ENCODE results near the gene FCHSD2.

FCHSD2 gene

GRCh38 chr11:73017024-73017751 is 124.9 kb downstream of the FCHSD2 start:
- DNase-seq, result no peak
- Mint-ChIP-seq H3K4me3 (no peak overlapping the region), H3K27me3 (no peaks in the 10 kb centered on the region), H3K27ac (no peak overlapping the region), H3K9me3 (no peaks in the 10 kb centered on the region), H3K36me3 (ENCODE audit: low read depth) (peaks cover 7% of the 10 kb centered on the region), H3K4me1 (no peaks in the 10 kb centered on the region)
- no peak for ATAC-seq

DNA sequence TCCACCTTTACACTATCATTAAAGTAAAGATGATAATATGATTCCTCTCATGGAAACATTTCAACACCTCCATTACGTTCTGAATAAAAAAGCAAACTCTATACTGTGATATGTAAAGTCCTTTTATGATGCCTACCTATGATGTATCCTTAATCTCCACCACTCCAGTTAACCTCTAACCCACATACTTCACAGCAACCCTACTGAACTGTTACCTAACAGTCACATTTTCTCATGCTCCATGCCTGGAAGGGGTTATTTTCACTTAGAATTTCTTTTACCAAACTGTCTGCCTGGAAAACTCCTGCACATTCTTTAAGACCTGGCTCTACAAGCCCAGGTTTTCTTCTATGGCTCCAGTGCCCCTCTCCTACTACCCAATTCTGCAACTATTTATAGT is 129.1 kb downstream of the FCHSD2 start:
- Mint-ChIP-seq H3K27ac (no peak overlapping the region), H3K4me3 (no peak overlapping the region), H3K9me3 (peaks cover 19% of the 10 kb centered on the region), H3K27me3 (no peaks in the 10 kb centered on the region), H3K36me3 (ENCODE audit: low read depth) (peaks cover 34% of the 10 kb centered on the region), H3K4me1 (no peaks in the 10 kb centered on the region)
- no peak for ATAC-seq
- DNase-seq, result no peak

DNA sequence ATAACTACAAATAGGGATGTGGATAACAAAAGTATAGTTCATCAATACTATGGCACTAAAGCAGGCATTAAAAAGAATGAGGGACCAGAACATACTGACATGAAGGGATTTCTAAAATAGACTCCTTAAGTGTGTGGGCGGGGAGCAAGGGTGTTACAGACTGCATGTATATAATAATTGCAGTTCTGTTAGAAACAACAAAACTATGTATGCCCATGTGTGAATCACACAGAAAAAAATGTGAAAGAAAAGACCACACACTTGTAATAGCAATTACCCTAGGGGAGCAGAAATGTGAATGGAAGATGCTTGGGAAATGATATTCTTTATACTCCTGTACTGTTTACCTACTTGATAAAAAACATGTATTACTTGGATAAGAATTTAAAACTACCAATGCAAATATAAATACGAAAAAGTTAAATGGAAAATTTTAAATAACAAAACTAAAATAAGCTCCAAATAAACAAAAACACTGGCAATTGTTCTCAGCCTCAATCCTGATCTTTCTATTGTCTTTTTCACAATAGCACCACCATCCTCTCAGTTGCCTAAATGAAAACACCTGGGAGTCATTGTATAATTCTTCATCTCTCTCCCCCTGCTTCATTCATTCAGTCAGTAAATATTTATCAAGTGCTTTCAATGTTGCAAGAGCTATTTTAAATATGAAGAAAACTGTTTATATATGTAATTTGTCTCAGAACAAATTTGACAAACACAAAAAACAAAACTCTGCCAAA is 129.8 kb downstream of the FCHSD2 start:
- ATAC-seq (no peak), DNase-seq (no peak)
- H3K27ac Mint-ChIP-seq, result no peak overlapping the region
- H3K4me1 Mint-ChIP-seq, result no peaks in the 10 kb centered on the region
- H3K36me3 Mint-ChIP-seq (ENCODE audit: low read depth), result peaks cover 36% of the 10 kb centered on the region
- H3K27me3 Mint-ChIP-seq, result no peaks in the 10 kb centered on the region
- H3K4me3 Mint-ChIP-seq, result no peak overlapping the region
- H3K9me3 Mint-ChIP-seq, result peaks cover 19% of the 10 kb centered on the region

DNA sequence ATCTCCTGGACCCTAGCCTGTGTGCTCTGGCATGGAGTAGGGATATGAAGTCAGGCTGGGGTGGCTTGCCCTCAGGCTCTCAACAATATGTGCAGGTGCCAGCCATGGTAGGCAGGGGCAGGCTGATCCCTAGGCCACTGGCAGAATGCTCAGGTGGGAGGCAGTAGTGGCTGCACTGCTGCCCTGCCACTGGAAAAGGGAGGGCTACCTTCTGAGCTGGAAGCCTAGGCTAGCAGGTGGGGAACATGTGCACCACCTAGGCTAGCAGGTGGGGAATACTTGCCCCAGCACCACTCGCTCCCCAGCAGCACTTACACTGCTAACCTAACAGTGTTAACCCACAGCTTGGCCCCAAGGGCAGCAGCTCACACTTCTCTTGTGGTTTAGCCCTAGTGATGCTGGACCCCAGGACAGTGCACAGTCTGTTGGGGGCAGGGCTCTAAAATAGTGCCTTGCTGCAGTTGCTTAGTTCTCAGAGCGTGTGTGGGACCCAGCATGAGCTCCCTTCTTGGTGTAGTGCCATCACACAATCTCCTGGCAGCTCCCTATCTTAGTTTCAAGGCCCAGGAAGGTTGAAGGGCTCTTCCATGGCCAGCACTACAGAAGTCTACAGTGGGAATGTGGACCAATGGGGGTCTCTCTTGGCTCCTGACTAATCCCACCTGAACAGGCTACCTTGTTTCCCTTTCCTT is 130.8 kb downstream of the FCHSD2 start:
- Mint-ChIP-seq H3K36me3 (ENCODE audit: low read depth) (peaks cover 39% of the 10 kb centered on the region), H3K27ac (no peak overlapping the region), H3K4me1 (no peaks in the 10 kb centered on the region), H3K9me3 (peaks cover 19% of the 10 kb centered on the region), H3K4me3 (no peak overlapping the region), H3K27me3 (no peaks in the 10 kb centered on the region)
- no peak for ATAC-seq
- no peak for DNase-seq

GRCh38 chr11:73009972-73010371 is 132.1 kb downstream of the FCHSD2 start:
- H3K4me1 Mint-ChIP-seq, result peaks cover 2% of the 10 kb centered on the region
- H3K27me3 Mint-ChIP-seq, result no peaks in the 10 kb centered on the region
- H3K27ac Mint-ChIP-seq, result no peak overlapping the region
- DNase-seq (no peak), ATAC-seq (no peak)
- peaks cover 39% of the 10 kb centered on the region for H3K36me3 Mint-ChIP-seq (ENCODE audit: low read depth)
- peaks cover 19% of the 10 kb centered on the region for H3K9me3 Mint-ChIP-seq
- no peak overlapping the region for H3K4me3 Mint-ChIP-seq

GRCh38 chr11:73004088-73004487 is 138.0 kb downstream of the FCHSD2 start:
- peaks cover 7% of the 10 kb centered on the region for H3K4me1 Mint-ChIP-seq
- H3K36me3 Mint-ChIP-seq (ENCODE audit: low read depth), result peaks cover 23% of the 10 kb centered on the region
- H3K4me3 Mint-ChIP-seq, result no peak overlapping the region
- no peak overlapping the region for H3K27ac Mint-ChIP-seq
- no peaks in the 10 kb centered on the region for H3K27me3 Mint-ChIP-seq
- H3K9me3 Mint-ChIP-seq, result peaks cover 7% of the 10 kb centered on the region
- DNase-seq, result no peak
- no peak for ATAC-seq

- peaks cover 27% of the 10 kb centered on the region for H3K36me3 Mint-ChIP-seq (ENCODE audit: low read depth)
- H3K27ac Mint-ChIP-seq, result no peak overlapping the region
- ATAC-seq (no peak), DNase-seq (no peak)
- H3K27me3 Mint-ChIP-seq, result no peaks in the 10 kb centered on the region
- H3K9me3 Mint-ChIP-seq, result peaks cover 7% of the 10 kb centered on the region
- H3K4me1 Mint-ChIP-seq, result peaks cover 7% of the 10 kb centered on the region
- no peak overlapping the region for H3K4me3 Mint-ChIP-seq
Observed at GRCh38 chr11:73003088-73003487, 139.0 kb downstream of the FCHSD2 start.

GRCh38 chr11:73002214-73002613 is 139.9 kb downstream of the FCHSD2 start:
- H3K36me3 Mint-ChIP-seq (ENCODE audit: low read depth), result peaks cover 28% of the 10 kb centered on the region

GRCh38 chr11:73001615-73002014 is 140.5 kb downstream of the FCHSD2 start:
- DNase-seq (no peak), ATAC-seq (no peak)
- H3K27ac Mint-ChIP-seq, result no peak overlapping the region
- H3K9me3 Mint-ChIP-seq, result peaks cover 7% of the 10 kb centered on the region
- H3K4me1 Mint-ChIP-seq, result peaks cover 16% of the 10 kb centered on the region
- H3K4me3 Mint-ChIP-seq, result no peak overlapping the region
- H3K36me3 Mint-ChIP-seq (ENCODE audit: low read depth), result peaks cover 27% of the 10 kb centered on the region
- no peaks in the 10 kb centered on the region for H3K27me3 Mint-ChIP-seq

More at GRCh38 chr11:73002214-73002613, 139.9 kb downstream of the FCHSD2 start:
- no peak overlapping the region for H3K27ac Mint-ChIP-seq
- no peaks in the 10 kb centered on the region for H3K27me3 Mint-ChIP-seq
- H3K9me3 Mint-ChIP-seq, result peaks cover 7% of the 10 kb centered on the region
- ATAC-seq (no peak), DNase-seq (no peak)
- H3K4me3 Mint-ChIP-seq, result no peak overlapping the region
- H3K4me1 Mint-ChIP-seq, result peaks cover 10% of the 10 kb centered on the region

DNA sequence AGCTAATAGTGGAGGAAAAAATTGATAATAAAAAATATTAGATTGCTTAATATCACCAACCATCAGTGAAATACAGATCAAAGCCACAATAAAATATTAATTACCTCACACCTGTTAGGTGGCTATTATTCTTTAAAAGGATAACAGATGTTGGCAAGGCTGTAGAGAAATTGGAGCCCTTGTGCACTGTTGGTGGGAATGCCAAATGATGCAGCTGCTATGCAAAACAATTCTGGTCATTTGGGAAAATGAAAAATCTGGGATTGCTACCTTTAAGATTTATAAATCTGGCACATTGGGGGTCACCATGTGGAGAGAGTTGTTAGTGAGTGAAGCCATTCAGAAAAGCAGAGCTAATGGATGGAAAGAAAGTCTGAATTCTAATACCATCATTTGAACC is 143.4 kb downstream of the FCHSD2 start:
- no peak for ATAC-seq
- Mint-ChIP-seq H3K27me3 (no peaks in the 10 kb centered on the region), H3K27ac (no peak overlapping the region), H3K4me3 (no peak overlapping the region), H3K36me3 (ENCODE audit: low read depth) (peaks cover 29% of the 10 kb centered on the region), H3K4me1 (peaks cover 11% of the 10 kb centered on the region), H3K9me3 (no peaks in the 10 kb centered on the region)
- DNase-seq, result no peak

DNA sequence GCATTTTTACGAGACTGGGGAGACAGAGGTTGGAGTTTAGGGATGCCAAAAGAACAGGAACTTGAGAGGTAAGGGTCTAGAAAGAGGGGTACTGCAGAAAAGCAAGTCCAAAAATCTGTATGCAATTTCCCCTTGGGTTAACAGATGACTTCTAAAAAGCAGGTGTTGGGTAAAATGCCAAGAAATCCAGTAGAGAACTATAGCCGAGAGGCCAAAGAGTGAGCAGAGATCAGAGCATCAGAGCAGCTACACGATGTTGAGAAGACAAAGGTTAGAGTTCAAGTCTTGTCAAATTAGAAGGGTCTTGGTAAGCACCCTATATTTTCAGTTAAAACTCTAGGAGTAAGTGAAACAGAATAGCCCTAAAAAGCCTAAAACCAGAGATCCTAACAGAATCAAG is 145.2 kb downstream of the FCHSD2 start:
- no peak for DNase-seq
- Mint-ChIP-seq H3K27ac (no peak overlapping the region), H3K4me1 (peaks cover 9% of the 10 kb centered on the region), H3K9me3 (no peaks in the 10 kb centered on the region), H3K36me3 (ENCODE audit: low read depth) (peaks cover 22% of the 10 kb centered on the region), H3K4me3 (no peak overlapping the region), H3K27me3 (no peaks in the 10 kb centered on the region)
- no peak for ATAC-seq

DNA sequence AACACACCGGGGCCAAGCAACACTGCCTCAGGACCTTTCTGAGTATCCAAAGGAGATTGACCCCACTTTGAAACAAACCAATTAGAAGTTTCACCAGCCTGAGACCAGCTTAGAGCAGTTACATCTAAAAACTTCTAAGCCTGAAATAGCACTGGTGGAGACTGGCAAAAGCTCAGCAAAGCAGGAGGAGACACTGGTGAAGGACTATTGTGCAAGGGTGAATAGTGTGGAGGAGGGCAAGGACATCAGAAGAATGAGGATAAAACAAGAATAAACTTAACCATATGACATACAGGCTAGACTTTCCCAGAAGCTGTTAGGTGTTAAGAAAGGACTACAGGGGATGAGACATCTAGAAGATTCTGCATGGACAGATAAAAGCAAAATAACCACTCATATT is 152.4 kb downstream of the FCHSD2 start:
- peaks cover 15% of the 10 kb centered on the region for H3K36me3 Mint-ChIP-seq (ENCODE audit: low read depth)
- no peak overlapping the region for H3K27ac Mint-ChIP-seq
- H3K27me3 Mint-ChIP-seq, result no peaks in the 10 kb centered on the region
- DNase-seq (no peak), ATAC-seq (no peak)
- peaks cover 4% of the 10 kb centered on the region for H3K4me1 Mint-ChIP-seq
- H3K9me3 Mint-ChIP-seq, result no peaks in the 10 kb centered on the region
- H3K4me3 Mint-ChIP-seq, result no peak overlapping the region

DNA sequence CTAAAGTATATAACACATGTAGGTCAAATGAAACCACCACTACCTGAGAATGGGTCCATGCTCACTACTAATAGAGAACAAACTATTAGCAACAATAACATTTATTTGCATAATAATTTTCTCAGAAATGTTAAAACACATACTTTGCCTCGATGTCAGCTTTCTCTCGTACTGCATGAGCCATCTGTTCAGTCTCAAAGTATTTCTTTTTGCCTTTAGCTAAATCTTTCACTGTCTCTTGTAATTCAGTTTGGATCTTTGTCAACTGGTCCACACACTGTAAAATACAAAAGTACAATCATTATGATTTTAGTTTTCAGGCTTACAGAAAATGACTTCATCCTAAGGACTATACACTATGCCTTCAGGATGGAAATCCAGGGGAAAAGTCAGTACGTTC is 153.3 kb downstream of the FCHSD2 start:
- H3K36me3 Mint-ChIP-seq (ENCODE audit: low read depth), result peaks cover 11% of the 10 kb centered on the region
- no peaks in the 10 kb centered on the region for H3K27me3 Mint-ChIP-seq
- no peaks in the 10 kb centered on the region for H3K9me3 Mint-ChIP-seq
- DNase-seq, result no peak
- no peak overlapping the region for H3K4me3 Mint-ChIP-seq
- no peak for ATAC-seq
- no peak overlapping the region for H3K27ac Mint-ChIP-seq
- peaks cover 5% of the 10 kb centered on the region for H3K4me1 Mint-ChIP-seq

- Mint-ChIP-seq H3K4me1 (peaks cover 13% of the 10 kb centered on the region), H3K36me3 (ENCODE audit: low read depth) (peaks cover 20% of the 10 kb centered on the region), H3K27ac (peak overlapping the region; percentile 6), H3K9me3 (no peaks in the 10 kb centered on the region), H3K4me3 (no peak overlapping the region), H3K27me3 (no peaks in the 10 kb centered on the region)
- DNase-seq (no peak), ATAC-seq (no peak)
Observed at GRCh38 chr11:72985645-72986044, 156.5 kb downstream of the FCHSD2 start.

Measured in activated naive CD8-positive, alpha-beta T cell treated with anti-CD3 and anti-CD28 coated beads, Interleukin-2, amount 50 U/mL, for 24 hours (primary cell).